Stimulated activated CD8-positive, alpha-beta memory T cell treated with anti-CD3 and anti-CD28 coated beads, Interleukin-12 subunit alpha, Interleukin-12 subunit beta, amount 100 ng/mL, for 1 hour (primary cell): ENCODE results near the gene NTNG1.

Source experiments
- DNase-seq: peaks from one replicate; pipeline ENCODE4 v3.0.0-alpha.2; 2020; ENCODE audit warnings: low read depth

Gene NTNG1

GRCh38 chr1:107459204-107459904, 318.5 kb downstream of the NTNG1 start:
- no peak for DNase-seq

GRCh38 chr1:107460035-107460434, 319.2 kb downstream of the NTNG1 start:
- DNase-seq: no peak

- DNase-seq: no peak
Measured at GRCh38 chr1:107464827-107465226, 324.0 kb downstream of the NTNG1 start.

- no peak for DNase-seq
Measured at GRCh38 chr1:107467286-107467685, 326.4 kb downstream of the NTNG1 start.

DNA sequence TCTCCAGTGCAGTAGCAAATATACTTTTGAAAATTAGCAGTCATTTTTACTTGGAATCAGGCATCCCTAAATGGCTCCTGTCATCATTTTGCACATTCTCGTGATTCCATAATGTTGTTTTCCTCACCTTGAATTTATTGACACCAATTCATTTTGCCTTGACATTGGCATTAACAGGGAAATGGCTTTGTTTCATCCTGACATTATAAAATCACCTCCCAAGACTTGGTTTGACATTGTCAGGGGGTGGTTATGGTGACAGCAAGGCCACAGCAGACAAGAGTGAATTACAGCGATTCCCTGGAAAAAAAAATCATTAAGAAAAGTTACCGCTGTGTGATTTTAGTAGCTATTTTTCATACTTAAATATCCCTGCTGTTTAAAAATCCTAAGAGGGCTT, 327.0 kb downstream of the NTNG1 start:
- DNase-seq: no peak

DNA sequence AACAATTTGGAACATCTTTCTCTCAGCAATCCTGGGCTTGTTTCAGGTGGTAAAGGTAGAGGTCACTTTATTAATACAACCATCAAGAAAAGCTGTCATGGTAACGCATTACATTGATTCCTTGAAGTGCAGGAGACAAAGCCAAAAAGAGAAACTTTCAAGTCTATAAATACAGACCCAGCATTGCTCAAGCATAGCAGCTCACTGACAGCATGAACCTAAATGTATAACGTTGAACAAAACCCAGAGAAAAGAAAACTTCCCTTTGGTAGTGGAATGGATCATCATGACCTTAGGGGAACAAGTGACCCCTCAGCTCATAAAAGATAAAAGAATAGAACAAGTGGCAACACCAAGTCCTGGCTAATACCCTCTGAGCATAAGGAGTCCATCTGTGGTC, 332.2 kb downstream of the NTNG1 start:
- no peak for DNase-seq

GRCh38 chr1:107474877-107475612, 334.2 kb downstream of the NTNG1 start:
- no peak for DNase-seq

GRCh38 chr1:107477233-107477632, 336.4 kb downstream of the NTNG1 start:
- DNase-seq: no peak

GRCh38 chr1:107479865-107480350, 339.1 kb downstream of the NTNG1 start:
- no peak for DNase-seq

GRCh38 chr1:107480548-107481415, 339.9 kb downstream of the NTNG1 start:
- no peak for DNase-seq

- no peak for DNase-seq
Measured at GRCh38 chr1:107481756-107482384, 341.0 kb downstream of the NTNG1 start.

DNA sequence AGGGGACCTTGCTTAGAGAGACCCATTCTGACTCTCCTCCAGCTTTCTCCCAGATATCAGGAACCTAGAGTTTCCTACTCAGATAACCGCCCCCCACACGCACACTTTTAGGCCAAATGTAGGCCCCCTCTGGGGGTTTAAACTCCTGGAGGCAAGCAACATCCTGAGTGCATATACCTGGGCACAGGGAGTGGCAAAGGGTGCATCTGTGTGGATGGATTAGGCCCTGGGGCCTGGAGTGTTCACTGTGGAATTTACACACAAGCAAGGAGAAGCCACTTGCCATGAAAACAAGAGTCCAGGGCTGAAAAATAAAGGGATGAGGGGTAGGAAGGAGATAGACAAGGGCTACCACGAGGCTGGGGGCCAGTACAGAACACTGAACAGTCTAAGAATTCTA, 343.1 kb downstream of the NTNG1 start:
- no peak for DNase-seq

DNA sequence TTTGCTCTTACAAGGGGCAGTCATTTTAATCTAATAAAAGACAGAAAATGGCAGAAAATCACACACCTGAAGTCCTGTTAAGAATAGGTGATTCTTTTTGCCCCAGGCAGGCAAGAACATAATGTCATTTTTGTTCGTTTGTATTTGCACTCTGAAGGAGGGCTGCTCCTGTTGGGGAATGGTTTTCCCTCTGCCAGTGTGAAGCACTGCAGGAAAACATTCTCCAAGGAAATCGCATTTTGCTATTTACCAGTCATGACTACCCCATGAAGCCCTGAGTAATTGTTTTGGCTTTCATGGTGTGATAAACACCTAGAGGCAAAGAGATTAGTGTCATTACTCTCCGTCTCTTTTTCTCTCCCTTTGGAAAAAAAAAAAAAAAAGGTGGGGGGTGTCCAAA, 345.5 kb downstream of the NTNG1 start:
- no peak for DNase-seq

- no peak for DNase-seq
Measured at GRCh38 chr1:107487506-107487905, 346.7 kb downstream of the NTNG1 start.

DNA sequence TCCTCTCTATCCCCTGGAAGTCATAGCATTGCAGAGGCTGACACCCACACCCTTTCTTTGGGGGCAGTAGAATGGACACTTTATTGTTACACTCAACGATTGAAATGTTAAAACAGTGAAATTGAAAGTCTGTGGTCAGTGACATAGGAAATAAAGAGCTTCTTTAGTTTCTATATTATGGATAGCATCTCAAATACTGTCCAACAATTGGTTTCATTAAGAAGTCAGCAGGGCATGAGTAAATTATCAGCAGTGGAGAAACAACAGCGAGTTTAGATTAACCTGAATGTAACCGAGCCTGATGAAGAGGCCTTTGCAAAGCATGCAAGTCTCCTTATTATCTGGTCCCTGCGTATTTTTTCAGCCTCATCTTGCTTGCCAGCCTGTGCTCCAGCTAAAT, 350.7 kb downstream of the NTNG1 start:
- no peak for DNase-seq

GRCh38 chr1:107493111-107493716, 352.4 kb downstream of the NTNG1 start:
- DNase-seq: no peak

DNA sequence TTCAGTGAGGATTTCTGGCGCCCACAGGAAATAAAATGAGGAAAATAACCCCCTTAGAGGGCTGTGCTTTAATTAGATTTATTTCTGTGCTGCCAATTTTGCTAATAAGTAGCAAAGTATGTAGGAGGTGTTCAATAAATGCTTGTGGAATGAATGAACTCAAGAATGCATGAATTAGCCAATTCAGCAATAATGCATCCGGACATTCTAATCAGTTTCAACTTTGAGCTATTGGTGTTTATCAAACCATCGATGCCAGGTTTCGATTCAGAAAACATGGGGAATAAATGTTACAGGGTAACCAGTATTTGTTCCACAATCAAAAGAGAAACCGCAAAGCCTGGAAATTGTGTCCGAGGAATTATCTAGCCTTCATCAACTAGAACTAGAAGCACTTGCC, 353.2 kb downstream of the NTNG1 start:
- no peak for DNase-seq

GRCh38 chr1:107496002-107496401, 355.2 kb downstream of the NTNG1 start:
- DNase-seq: no peak

DNA sequence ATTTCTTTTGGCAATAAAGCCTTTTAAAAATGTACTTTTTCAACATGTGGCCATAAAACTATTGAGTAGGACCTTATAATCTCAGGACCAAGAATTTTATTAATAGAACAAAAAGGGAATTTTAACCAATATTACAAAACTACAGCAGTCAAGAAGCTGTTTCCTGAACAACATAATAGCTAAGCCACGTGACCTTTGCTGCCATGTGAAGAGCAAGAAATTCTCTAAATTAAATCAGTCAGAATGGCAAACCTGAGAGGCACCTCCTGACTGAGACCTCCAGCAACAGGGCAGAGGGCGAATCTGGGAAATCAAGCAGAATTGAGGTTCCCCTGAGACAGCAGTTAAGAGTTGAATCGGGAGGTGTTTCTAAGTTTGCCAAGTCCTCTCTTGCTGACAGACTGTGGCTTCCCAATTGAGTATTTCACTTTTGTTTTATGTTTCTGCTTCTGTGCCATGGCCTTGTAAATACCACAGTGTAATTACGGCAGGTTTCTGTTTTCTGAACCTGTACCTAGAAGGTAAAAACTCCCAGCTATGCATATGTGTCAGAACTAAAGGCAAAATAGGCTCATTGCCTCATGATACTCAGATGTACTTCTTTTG, 358.4 kb downstream of the NTNG1 start:
- no peak for DNase-seq

- DNase-seq: no peak
Measured at GRCh38 chr1:107501081-107501605, 360.3 kb downstream of the NTNG1 start.

GRCh38 chr1:107510347-107510746, 369.5 kb downstream of the NTNG1 start:
- no peak for DNase-seq
